ENCODE results near the gene GMEB1.

- no peak for TF ChIP-seq CTCF (IDR thresholded peaks at IDR 0.05)
- TF ChIP-seq EZH2 (IDR thresholded peaks at IDR 0.05; ENCODE audit: borderline replicate concordance, insufficient read depth, low read depth, low read length, poor library complexity, severe bottlenecking), result no peak
Measured at GRCh38 chr1:28631713-28632112, 36.9 kb upstream of the GMEB1 start.

Measured in B cell (primary cell).